HG02678 (cell line): ENCODE results near the gene CACNA1C.
"Not testable (repeated sequence)": the region's sequence is repeated elsewhere in the genome, so short reads cannot be mapped to it uniquely, and the experiment has no call there.

Source experiments
- ATAC-seq: cut with Tn5 transposase; IDR thresholded peaks from one replicate; pipeline ENCODE4 v1.9.1; 2021; ENCODE audit warnings: mild to moderate bottlenecking, moderate library complexity; ENCODE audit not compliant: unreplicated experiment

Gene CACNA1C

DNA sequence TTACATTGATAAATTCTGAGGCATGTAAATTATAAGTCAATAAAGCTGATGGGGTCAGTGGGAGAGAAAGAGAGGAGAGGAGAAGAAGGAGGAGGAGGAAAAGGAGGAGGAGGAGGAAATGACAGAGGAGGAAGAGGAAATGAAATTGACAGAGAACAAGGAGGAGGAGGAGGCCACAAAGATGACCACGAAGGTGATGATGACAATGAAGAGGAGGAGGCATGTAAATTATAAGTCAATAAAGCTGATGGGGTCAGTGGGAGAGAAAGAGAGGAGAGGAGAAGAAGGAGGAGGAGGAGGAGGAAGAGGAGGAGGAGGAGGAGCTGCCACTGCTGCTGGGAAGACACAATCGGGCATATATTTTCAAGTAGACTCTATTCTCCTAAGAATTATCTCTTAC lies 438.6 kb downstream of the CACNA1C start:
- ATAC-seq = not testable (repeated sequence)

DNA sequence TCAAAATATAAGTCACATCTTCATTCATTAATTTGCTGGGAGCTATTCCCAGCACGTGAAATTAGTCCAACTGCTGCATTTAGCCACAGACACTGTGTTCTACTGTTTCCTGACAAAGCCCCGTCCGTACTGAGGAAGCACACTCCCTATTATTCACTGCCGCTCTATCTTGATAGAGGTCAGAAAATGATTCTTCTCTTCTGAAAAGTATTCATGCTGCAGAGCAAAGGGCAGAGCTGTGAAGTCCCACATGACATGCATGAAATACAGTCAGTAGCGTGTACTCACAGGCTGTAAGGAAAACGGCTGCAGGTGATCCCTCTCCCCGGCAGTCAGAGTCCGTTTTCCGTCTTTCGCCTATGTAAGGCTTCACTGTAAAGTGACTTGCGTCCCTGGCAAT lies 439.4 kb downstream of the CACNA1C start:
- ATAC-seq = no peak

DNA sequence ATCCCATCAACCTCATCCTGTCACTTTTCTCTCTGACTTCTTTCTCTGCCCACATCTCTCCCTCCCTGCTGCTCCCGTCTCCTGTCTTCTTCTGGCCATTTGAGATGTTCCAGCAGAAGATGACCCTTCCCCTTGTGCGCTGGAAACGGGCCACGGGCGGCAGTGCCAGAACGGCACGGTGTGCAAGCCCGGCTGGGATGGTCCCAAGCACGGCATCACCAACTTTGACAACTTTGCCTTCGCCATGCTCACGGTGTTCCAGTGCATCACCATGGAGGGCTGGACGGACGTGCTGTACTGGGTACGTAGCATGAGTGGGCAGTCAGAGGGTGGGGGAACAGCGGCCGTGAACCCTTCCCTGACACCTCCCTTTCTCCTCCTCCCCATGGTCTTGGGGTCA lies 440.3 kb downstream of the CACNA1C start:
- ATAC-seq = no peak

DNA sequence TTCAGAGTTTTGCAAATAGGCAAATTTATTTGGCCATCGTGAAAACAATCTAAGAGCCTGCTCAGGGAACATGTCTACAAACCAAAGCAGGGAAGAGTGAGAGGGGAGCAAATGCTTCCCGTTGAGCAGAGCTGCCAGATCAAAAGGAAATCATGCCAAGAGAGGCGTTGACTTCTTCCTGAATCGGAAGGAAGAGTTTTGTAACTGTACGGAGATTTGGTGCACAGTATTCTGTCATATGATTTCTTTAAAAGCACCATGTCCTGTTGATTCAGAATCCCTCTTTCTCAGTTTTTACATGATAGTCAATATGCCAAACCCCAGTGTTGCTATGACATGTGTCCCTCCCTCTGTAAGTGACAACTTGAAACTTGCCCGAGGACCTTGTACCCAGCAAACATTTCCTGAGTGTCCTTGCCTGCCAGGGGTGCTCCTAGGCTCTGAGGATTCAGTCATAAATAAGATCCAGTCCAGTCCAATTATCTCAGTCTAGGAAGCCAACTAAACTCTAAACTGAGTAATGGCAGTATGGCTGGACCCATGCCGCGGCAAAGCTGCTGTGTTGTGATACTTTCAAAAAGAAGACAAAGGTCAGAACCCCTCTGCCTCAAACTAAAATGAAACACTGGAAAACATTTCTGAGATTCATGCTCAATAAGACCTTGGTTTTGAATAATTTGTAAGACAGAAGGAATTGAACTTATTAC lies 441.9 kb downstream of the CACNA1C start:
- ATAC-seq = no peak

DNA sequence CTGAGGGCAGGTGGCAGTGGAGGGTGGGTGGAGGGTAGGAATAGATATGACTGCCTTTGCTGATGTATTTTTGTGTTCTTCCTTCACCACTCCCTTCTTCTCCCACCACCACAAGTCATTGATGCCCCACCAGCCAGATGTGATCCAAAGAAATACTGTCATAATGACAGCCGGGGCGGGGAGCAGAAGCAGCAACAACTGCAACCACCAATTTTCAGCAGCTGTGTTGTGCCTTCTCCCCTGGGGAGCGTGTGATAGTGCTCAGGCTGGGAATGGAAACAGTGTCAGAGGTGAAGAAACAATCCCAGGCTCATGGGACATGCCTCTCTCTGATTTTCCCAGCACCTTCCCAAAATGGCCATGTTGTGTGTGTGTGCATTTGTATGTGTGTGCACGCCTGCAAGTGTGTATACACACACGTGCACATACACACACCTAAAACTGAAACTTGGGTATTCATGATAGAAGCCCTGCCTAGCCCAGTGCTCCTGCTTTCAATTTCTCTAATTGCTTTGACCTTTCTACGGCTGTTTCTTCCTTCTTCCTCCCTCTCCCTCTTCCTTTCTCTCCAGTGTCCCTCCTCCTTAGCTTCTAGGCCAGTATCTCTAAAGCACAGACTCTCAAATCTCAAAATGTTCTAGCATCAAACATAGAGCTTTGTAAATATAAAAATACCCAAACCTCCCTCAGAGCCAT lies 442.8 kb downstream of the CACNA1C start:
- ATAC-seq = no peak

DNA sequence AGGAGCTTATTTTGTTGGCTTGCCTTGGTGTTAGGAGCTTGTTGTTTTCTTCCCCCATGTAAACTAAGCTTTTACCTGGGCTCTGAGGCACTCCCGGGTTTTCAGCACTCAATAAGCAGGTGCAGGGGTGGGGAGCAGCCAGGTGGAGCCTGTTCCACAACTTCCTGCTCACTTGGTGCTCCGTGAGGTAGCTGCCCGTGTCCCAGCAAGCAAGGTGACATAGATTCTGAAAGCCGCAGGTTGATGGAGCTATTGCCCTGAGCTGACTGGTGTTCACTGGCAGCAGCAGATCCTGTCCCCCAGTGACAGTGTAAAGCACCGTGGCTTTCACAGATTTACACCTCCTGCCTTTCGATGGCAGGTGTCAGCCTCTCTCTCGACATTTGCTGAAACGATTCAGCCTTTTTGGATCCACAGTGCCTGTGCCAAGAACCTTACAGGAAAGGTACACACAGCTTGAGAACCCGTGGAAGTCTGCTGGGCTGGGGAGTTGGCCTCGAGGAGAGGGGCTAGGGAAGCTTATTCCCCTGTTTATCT lies 446.2 kb downstream of the CACNA1C start:
- no peak for ATAC-seq

DNA sequence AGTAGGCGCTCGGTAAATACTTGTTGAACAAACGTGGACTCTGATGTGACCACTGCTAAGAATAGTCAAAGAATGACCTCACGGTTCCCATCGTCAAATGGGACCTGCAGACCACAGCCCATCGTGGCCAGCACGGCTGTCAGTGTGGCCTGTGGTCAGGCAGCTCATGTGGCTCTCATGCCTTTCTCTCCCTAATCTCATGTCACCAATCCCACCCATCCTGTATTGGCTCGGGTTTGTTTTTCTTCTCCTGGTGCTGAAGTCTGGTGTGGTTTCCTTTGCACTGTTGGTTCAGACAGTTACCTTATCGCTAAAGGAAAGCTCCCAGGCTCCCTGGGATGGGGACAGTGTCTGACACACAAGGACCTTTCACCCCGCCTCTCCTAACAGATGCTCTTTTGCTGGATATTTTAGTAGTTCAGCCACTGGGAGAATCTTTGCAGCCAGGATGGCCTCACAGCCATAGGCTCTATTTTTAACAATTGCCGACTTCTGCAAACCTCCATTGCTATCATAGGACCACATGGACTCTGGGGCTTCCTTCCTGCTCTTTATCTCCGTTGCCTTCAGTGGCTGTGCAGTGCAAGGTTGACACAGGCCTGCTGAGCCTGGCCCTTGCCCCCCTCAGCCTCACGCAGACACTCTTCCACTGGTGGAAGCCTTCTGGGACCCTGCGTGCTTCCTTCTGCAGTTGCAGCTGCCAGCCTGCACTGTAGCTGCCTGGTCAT lies 448.8 kb downstream of the CACNA1C start:
- no peak for ATAC-seq

DNA sequence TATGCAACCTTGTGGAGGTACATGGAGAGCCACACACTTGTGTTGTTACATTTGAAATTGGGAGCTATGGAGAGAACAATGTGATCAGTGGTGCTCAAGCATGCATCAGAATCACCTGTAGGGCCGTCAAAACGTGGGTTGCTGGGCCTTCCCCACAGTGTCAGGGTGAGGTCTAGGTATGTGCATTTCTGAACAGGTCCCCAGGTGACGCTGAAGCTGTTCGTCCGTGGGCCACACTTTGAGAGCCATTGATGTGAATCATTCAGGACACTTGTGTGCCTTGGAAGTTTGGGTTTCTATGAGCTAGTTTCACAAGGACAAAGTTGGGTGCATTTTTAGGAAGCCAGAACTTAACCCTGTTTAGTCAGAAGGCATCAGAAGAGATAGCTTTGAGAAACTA lies 450.2 kb downstream of the CACNA1C start:
- ATAC-seq = no peak

DNA sequence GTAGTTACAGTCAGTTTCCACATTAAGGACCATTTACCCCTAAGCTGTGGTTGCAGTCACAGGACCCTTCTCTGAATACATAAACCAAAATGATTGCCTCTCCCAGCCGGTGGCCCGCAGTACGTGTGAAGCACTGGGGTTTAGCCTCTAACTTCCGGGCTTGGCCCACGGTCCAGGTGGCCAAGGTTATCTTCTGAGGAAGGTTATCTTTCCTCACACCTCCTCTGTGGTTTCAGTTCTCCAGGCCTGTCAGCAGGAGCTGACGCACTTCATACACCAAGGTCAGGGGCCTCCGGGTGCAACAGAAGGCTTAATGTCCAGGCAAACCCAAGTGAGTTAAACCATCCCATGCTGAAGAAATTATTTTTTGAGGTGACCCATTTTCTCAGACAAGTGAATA lies 451.0 kb downstream of the CACNA1C start:
- ATAC-seq = no peak

DNA sequence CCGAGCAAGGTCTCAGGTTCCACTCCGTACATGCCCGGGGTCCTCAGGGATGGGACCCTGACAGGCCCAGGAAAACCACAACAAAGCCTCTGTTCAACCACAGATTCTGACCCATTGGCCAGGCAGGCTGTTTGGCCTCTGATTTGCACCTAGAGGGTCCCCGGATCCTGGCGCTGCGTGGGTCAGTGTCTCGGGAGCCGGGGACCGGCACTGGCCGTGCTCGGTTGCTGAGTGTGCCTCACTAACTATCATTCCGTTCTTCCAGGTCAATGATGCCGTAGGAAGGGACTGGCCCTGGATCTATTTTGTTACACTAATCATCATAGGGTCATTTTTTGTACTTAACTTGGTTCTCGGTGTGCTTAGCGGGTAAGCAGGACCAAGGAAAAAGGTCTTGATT lies 451.8 kb downstream of the CACNA1C start:
- no peak for ATAC-seq

DNA sequence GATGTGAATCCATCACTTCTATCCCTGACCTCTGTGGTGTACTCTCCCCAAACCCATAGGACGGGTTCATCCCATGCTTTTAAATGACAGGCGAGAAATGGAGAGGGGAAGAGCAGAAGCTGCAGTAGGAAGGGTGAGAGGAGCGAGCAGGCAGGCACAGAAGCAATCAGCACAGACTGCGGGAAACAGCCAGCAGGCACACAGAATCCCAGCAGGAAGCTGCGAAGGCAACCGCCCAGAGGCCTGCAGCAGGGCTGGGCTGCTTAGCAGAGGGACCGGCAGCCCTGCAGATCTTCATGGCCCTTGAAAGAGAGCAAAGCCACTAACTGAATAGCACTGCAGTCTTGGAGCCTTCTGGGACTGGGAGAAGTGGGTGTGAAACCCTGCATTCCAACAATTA lies 455.0 kb downstream of the CACNA1C start:
- no peak for ATAC-seq

- ATAC-seq = no peak
Measured at GRCh38 chr12:2509137-2509536, 456.4 kb downstream of the CACNA1C start.

GRCh38 chr12:2510045-2510444 lies 457.3 kb downstream of the CACNA1C start:
- no peak for ATAC-seq

GRCh38 chr12:2513141-2514037 lies 460.6 kb downstream of the CACNA1C start:
- ATAC-seq = no peak

GRCh38 chr12:2514038-2514340 lies 461.2 kb downstream of the CACNA1C start:
- ATAC-seq = no peak

DNA sequence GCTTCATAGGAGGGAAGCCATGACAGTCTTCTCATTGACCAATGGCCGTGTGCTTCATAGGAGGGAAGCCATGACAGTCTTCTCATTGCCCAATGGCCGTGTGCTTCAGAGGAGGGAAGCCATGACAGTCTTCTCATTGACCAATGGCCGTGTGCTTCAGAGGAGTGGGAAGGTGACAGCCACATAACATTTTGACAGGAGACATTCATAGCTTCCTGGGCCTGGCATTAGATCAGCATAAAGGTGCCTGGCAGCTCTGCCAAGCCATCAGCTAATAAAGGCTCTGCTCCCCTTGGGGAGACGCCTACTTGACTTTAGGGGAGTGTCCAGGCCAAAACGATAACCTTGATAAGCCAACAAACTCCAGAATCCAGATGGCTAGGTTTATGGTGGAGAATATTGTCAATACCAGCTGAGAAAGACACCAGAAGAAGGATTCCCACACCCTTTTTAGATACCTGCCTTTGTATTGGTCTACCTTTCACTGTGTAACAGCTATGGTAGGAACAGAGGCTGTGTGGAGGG lies 468.0 kb downstream of the CACNA1C start:
- ATAC-seq = no peak

DNA sequence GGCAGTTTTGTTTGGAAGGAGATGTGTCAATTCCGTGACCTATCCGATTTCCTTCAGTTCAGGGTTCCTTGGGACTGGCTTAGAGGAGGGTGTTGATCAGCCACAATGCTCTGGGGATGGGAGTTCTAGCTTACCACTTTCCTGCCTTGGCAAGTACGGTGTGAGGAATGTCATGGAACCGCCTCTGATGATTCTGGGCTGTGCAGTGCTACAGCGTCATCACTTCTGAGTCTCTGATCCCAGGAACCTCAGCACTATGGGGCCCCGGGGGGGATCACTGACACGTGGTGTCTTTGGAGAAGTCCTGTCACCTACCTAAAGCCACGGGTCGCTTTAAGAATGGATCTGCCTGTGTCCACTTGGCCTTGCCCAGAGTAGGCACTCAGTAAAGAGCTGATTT lies 470.5 kb downstream of the CACNA1C start:
- no peak for ATAC-seq

DNA sequence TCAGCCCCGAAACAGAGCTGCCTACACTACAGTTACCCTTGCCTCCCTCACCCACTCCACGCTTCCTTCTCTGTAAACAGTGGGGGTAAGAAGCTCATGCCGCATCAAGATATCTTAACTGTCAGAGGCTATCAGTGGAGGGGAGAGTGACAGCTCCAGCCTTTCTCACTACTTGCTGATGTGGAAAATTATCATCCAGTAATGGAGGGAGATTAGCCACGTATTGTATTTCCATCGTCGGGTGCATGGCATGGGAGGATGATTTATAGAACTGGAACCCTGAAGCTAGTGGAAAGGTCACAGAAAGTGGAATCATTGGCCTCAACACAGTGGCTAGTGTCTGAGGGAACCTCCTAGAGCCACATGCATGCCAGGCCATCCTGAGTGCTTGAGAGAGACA lies 471.1 kb downstream of the CACNA1C start:
- no peak for ATAC-seq

- ATAC-seq = no peak
Measured at GRCh38 chr12:2526371-2526770, 473.6 kb downstream of the CACNA1C start.

DNA sequence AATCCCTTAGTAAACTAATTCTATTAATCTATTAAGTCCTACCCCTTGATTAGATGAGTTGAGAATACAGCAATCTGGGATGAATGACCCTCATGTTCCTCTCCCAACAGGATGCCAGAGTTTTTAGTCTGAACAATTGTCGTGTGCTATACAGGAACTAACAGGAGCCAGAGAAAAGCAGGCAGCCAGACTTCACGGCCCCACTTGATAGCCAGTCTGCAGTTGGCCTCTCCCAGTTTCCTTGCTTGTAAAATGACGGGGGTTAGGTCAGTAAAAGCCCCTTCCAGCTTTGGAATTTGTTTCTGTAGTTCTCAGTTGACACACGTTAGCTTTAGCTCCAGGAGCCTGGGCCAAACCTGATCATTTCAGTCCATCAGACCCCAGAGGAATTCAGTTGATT lies 475.2 kb downstream of the CACNA1C start:
- ATAC-seq = no peak

GRCh38 chr12:2529807-2530206 lies 477.0 kb downstream of the CACNA1C start:
- no peak for ATAC-seq
